ENCODE measurements around the gene APOBEC3B.
"Not testable (repeated sequence)": the region's sequence is repeated elsewhere in the genome, so short reads cannot be mapped to it uniquely, and the experiment has no call there.

APOBEC3B gene

GRCh38 chr22:38945706-38946338, 36.3 kb upstream of the APOBEC3B start:
- not testable (repeated sequence) for DNase-seq (ENCODE audit: low spot score in 2 of 2); H3K36me3 Mint-ChIP-seq; ATAC-seq (ENCODE audit: low read depth); H3K9me3 Mint-ChIP-seq; H3K4me3 Mint-ChIP-seq
- H3K27me3 Mint-ChIP-seq: peaks cover 28% of the 10 kb centered on the region
- H3K27ac Mint-ChIP-seq: peak overlapping the region; percentile 32
- H3K4me1 Mint-ChIP-seq: peaks cover 27% of the 10 kb centered on the region

- peaks cover 20% of the 10 kb centered on the region for H3K4me1 Mint-ChIP-seq
- no peak for DNase-seq (ENCODE audit: low spot score in 2 of 2)
- H3K27ac Mint-ChIP-seq: no peak overlapping the region
- no peak for ATAC-seq (ENCODE audit: low read depth)
- H3K4me3 Mint-ChIP-seq: no peak overlapping the region
- H3K27me3 Mint-ChIP-seq: peaks cover 30% of the 10 kb centered on the region
- peaks cover 2% of the 10 kb centered on the region for H3K36me3 Mint-ChIP-seq
- H3K9me3 Mint-ChIP-seq: no peaks in the 10 kb centered on the region
These were observed 35.4 kb upstream of the APOBEC3B start for GRCh38 chr22:38946771-38947170.

GRCh38 chr22:38947321-38948140, 34.6 kb upstream of the APOBEC3B start:
- DNase-seq (ENCODE audit: low spot score in 2 of 2) (no peak), ATAC-seq (ENCODE audit: low read depth) (peak; percentile 90)
- no peak overlapping the region for H3K4me3 Mint-ChIP-seq
- H3K36me3 Mint-ChIP-seq: peaks cover 2% of the 10 kb centered on the region
- H3K27ac Mint-ChIP-seq: no peak overlapping the region
- peaks cover 15% of the 10 kb centered on the region for H3K4me1 Mint-ChIP-seq
- no peaks in the 10 kb centered on the region for H3K9me3 Mint-ChIP-seq
- H3K27me3 Mint-ChIP-seq: peaks cover 27% of the 10 kb centered on the region

DNA sequence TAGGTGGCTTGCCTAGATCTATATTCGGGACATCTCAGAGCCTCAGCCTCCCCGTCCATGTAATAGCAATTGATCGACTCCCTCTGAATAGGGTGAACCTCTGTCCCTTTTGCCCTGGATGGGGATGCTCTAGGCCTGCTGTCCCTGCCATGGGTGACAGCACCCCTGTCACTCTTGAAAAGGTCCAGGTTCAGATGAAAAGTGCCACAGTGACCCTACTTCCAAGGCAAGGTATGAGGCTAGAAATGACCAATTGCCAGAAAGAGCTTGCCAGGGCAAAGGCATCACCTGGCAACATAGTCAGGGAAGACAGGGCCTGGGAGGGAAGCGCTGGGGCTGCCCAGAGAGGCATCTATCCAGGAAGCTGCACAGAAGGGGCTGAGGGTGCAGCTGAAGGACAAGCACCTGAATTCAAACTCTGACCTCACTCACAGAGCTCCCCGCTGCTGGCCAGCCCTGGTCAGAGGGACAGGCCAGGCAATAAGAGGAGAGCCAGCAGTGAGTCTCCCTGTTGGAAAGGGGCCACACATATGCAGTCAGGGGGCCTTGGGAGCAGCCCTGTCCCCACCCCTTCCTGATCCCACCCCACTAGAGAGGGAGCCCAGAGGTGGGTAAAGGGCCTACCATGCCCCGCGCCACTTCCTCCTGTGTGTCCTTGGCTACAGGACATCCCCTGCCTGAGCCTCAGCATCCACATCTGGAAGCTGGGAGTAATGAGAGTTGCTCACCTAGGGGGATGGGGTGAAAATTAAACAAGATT, 33.8 kb upstream of the APOBEC3B start:
- Mint-ChIP-seq H3K27ac (no peak overlapping the region), H3K4me3 (no peak overlapping the region), H3K9me3 (no peaks in the 10 kb centered on the region), H3K36me3 (peaks cover 2% of the 10 kb centered on the region), H3K27me3 (peaks cover 27% of the 10 kb centered on the region), H3K4me1 (peaks cover 8% of the 10 kb centered on the region)
- DNase-seq (ENCODE audit: low spot score in 2 of 2) (no peak), ATAC-seq (ENCODE audit: low read depth) (no peak)

- Mint-ChIP-seq H3K36me3 (peaks cover 2% of the 10 kb centered on the region), H3K9me3 (no peaks in the 10 kb centered on the region), H3K4me3 (no peak overlapping the region), H3K4me1 (peaks cover 9% of the 10 kb centered on the region), H3K27me3 (peaks cover 20% of the 10 kb centered on the region), H3K27ac (no peak overlapping the region)
- ATAC-seq (ENCODE audit: low read depth) (no peak), DNase-seq (ENCODE audit: low spot score in 2 of 2) (no peak)
These were observed 32.2 kb upstream of the APOBEC3B start for GRCh38 chr22:38949889-38950405.

DNA sequence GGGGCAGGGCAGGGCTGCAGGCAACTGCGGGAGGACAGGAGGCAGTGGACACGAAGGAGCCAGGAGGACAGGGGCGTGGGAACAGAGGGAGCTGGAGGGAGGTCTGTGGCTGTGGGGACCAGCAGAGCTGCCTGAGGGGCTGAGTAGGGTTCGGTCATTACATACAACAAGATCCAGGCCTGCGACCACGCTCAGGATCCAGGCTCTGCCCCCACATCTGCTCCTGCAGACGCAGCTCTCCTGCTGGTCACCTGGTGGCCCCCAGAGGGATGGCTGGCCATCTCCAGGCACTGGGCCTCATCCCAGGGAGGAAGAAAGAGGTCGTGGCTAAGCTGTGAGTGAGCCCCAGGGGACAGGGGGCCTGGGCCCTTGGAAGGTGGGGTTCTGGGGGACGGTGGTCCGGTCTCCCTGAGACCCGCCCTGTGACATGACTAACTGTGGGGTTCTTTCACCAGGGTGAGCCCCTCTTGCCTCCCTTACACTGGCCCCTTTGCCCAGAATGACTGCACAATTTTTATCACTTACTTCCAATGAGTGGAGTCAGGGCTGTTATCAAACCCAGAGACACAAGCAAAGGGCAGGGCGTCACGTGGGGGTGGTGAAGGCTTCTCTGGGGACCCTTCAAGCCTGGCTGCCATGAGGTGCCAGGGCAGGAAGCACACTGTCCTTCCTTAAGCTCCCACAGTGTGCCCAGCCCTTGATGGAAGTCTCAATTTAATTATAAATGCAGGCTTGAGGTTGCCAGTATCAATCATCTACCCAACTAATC, 31.4 kb upstream of the APOBEC3B start:
- Mint-ChIP-seq H3K4me3 (no peak overlapping the region), H3K4me1 (peaks cover 9% of the 10 kb centered on the region), H3K27me3 (peaks cover 20% of the 10 kb centered on the region), H3K36me3 (peaks cover 2% of the 10 kb centered on the region), H3K27ac (no peak overlapping the region), H3K9me3 (no peaks in the 10 kb centered on the region)
- DNase-seq (ENCODE audit: low spot score in 2 of 2): no peak
- no peak for ATAC-seq (ENCODE audit: low read depth)

DNA sequence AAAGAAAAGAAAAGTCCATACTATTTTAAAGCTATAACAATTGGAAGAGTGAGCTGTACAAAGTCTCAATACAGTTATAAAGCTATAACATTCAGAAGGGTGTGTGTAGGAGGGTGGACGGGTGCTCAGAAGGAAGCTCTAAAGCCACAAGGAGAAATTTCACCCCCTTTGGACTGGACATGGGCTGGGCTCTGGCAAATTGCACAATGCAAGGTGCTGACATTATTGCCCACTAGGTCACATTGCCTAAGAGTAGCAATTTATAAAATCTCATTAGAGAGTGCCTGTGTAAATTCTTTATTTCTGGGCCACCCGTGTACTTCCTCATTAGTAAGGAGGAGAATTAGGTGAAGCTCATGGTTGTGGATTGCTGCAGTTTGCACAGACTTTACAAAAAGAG, 30.4 kb upstream of the APOBEC3B start:
- DNase-seq (ENCODE audit: low spot score in 2 of 2) (no peak), ATAC-seq (ENCODE audit: low read depth) (no peak)
- no peak overlapping the region for H3K27ac Mint-ChIP-seq
- H3K27me3 Mint-ChIP-seq: peaks cover 17% of the 10 kb centered on the region
- peaks cover 9% of the 10 kb centered on the region for H3K4me1 Mint-ChIP-seq
- H3K4me3 Mint-ChIP-seq: no peak overlapping the region
- no peaks in the 10 kb centered on the region for H3K36me3 Mint-ChIP-seq
- H3K9me3 Mint-ChIP-seq: no peaks in the 10 kb centered on the region

DNA sequence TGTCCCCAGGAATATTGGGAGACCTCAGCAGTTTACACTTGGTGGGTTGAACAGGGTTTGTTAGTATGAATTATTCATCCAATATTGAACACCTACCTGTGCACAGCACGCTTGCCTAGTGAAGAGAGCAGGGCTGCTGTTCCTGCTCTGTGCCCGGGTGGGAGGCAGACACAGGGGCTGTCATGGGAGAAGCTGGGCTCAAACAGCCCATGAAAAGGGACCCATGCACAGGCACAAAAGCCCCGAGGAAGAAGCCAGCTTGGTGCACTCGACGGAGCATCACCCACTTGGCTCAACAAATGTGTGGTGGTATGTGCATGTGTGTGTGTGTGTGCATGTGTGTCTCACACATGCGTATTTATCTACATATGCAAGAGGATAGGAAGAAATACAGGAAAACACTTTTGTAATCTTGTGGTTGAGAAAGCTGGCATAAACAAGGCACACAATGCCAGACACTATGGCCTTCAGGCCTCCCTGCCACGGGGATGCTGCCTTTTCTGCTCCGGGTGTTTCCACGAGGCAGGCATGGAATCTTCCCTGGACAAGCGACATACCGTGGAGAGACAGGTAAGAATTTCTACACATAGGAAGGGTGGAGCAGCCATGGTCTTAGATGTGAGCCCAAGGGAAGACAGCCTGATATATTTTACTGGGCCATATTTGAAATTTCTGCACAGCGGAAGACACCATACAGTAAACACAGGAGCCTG, 29.7 kb upstream of the APOBEC3B start:
- Mint-ChIP-seq H3K36me3 (no peaks in the 10 kb centered on the region), H3K4me1 (peaks cover 8% of the 10 kb centered on the region), H3K27me3 (peaks cover 12% of the 10 kb centered on the region), H3K9me3 (no peaks in the 10 kb centered on the region), H3K27ac (no peak overlapping the region), H3K4me3 (no peak overlapping the region)
- ATAC-seq (ENCODE audit: low read depth) (no peak), DNase-seq (ENCODE audit: low spot score in 2 of 2) (no peak)

DNA sequence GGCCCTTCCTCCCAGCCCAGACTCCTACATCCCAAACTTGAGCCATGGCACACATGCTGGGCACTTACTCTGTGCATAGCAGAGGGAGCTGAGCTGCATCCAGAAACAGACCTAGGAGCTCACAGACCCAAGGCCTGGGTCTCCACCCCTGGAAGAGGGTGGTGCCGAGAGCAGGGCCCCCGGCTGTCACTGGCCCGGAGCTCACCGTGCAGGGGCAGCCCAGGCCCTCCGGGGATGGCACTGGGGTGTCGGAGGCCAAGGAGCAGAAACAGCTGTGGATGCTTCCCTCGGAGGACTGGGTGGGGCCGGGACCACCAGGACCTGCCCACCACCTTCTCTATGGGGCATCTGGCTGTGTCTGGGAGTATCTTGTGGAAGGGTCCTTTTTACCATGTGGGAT, 29.1 kb upstream of the APOBEC3B start:
- H3K27ac Mint-ChIP-seq: no peak overlapping the region

DNA sequence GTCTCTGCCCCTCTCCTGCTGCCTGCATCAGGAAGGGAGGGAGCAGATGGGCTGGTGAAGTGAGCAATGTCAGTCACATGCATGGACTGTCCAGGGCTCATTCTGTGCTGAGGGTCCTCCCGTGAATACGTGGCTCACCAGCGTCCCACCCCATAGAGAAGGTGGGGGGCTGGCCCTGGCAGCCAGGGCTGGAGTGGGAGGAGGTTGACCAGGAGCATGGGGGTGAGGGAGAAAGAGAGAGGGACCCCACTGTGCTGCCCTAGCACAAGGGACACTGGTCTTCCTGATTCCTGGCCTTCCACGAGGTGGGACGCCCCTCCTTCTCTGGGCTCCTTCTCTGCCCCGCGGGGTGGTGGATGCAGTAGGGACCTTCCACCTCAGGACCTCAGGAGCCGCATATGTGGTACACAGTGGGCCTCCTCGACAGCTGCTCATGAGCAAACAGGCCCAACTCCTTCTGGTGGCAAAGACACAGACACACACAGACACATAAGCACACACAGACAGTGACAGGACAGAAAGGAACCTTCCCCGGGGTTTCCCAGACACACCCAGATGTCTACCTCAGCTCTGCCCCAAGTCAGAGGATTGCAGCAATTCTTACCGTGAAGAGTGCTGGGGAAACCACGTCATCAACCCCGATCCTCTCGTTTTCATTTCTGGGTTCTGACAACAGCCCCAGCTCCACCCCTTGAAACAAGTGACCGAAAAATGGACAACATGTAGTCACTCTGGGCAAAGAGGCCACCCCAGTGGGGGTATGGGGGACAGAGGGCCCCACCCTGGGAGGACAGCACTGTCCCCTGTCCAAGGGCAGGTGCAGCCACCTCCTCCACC, 28.4 kb upstream of the APOBEC3B start:
- Mint-ChIP-seq H3K27me3 (peaks cover 6% of the 10 kb centered on the region), H3K4me3 (no peak overlapping the region), H3K27ac (no peak overlapping the region), H3K4me1 (peaks cover 14% of the 10 kb centered on the region), H3K36me3 (no peaks in the 10 kb centered on the region), H3K9me3 (no peaks in the 10 kb centered on the region)
- peak in 1 of 2 donors; percentile 28 for DNase-seq (ENCODE audit: low spot score in 2 of 2)
- ATAC-seq (ENCODE audit: low read depth): peak; percentile 93

More for the DNA sequence above, 29.1 kb upstream of the APOBEC3B start:
- peaks cover 7% of the 10 kb centered on the region for H3K27me3 Mint-ChIP-seq
- DNase-seq (ENCODE audit: low spot score in 2 of 2) (no peak), ATAC-seq (ENCODE audit: low read depth) (no peak)
- H3K4me3 Mint-ChIP-seq: no peak overlapping the region
- H3K36me3 Mint-ChIP-seq: no peaks in the 10 kb centered on the region
- no peaks in the 10 kb centered on the region for H3K9me3 Mint-ChIP-seq
- H3K4me1 Mint-ChIP-seq: peaks cover 7% of the 10 kb centered on the region

- Mint-ChIP-seq H3K27ac (no peak overlapping the region), H3K4me3 (no peak overlapping the region), H3K36me3 (no peaks in the 10 kb centered on the region), H3K4me1 (peaks cover 16% of the 10 kb centered on the region), H3K27me3 (peaks cover 6% of the 10 kb centered on the region), H3K9me3 (no peaks in the 10 kb centered on the region)
- no peak for ATAC-seq (ENCODE audit: low read depth)
- DNase-seq (ENCODE audit: low spot score in 2 of 2): no peak
These were observed 27.6 kb upstream of the APOBEC3B start for GRCh38 chr22:38954414-38955043.

GRCh38 chr22:38955250-38955905, 26.8 kb upstream of the APOBEC3B start:
- Mint-ChIP-seq H3K4me3 (no peak overlapping the region), H3K4me1 (peaks cover 16% of the 10 kb centered on the region), H3K9me3 (no peaks in the 10 kb centered on the region), H3K27ac (no peak overlapping the region), H3K27me3 (peaks cover 6% of the 10 kb centered on the region), H3K36me3 (no peaks in the 10 kb centered on the region)
- ATAC-seq (ENCODE audit: low read depth) (no peak), DNase-seq (ENCODE audit: low spot score in 2 of 2) (no peak)

Measured in memory B cell (primary cell).